BLaER1 treated with 17β-estradiol and CSF1 and Interleukin-3, amounts not matched to agents 10 nM and 100 nM (cell line): ENCODE data around the gene NUP133.
"Not testable (repeated sequence)": the region's sequence is repeated elsewhere in the genome, so short reads cannot be mapped to it uniquely, and the experiment has no call there.

Experiments used
- H3K27ac ChIP-seq, 11 experiments: shearing (Covaris generic); formaldehyde crosslinking; 2 replicates each; pipeline ENCODE4 v1.8.1; 2022
- H3K27me3 ChIP-seq, 11 experiments: shearing (Covaris generic); formaldehyde crosslinking; 2 replicates each; pipeline ENCODE4 v1.8.1; 2022
- H3K36me3 ChIP-seq, 11 experiments: shearing (Covaris generic); formaldehyde crosslinking; 2 replicates each; pipeline ENCODE4 v1.8.1; 2022
- H3K4me1 ChIP-seq, 10 experiments: shearing (Covaris generic); formaldehyde crosslinking; 2 replicates each; pipeline ENCODE4 v1.8.1; 2022
- H3K4me2 ChIP-seq, 11 experiments: shearing (Covaris generic); formaldehyde crosslinking; 2 replicates each; pipeline ENCODE4 v1.8.1; 2022
- H3K4me3 ChIP-seq, 10 experiments: shearing (Covaris generic); formaldehyde crosslinking; 2 replicates each; pipeline ENCODE4 v1.8.1; 2022
- H3K9ac ChIP-seq, 11 experiments: shearing (Covaris generic); formaldehyde crosslinking; 2 replicates each; pipeline ENCODE4 v1.8.1; 2022
- H3K9me3 ChIP-seq, 11 experiments: shearing (Covaris generic); formaldehyde crosslinking; replicated peaks in 1 of 11; 2 replicates each; pipeline ENCODE4 v1.8.1; 2022
- H4K20me1 ChIP-seq, 11 experiments: shearing (Covaris generic); formaldehyde crosslinking; 2 replicates each; pipeline ENCODE4 v1.8.1; 2022
- Cebpa-rat ChIP-seq, 11 experiments: shearing (Covaris generic); IDR thresholded peaks; 2 replicates each; pipeline ENCODE4 v1.8.1; 2022

NUP133 gene

GRCh38 chr1:229485318-229485717 is 22.8 kb downstream of the NUP133 start:
- TF ChIP-seq Cebpa-rat (IDR thresholded peaks at IDR 0.05): no peak
- peaks cover 14 to 17% (median 15%) of the 10 kb centered on the region in 10 experiments for H3K4me1 ChIP-seq
- H3K27me3 ChIP-seq: no peaks in the 10 kb centered on the region
- no peaks in the 10 kb centered on the region for H3K9me3 ChIP-seq
- H3K9ac ChIP-seq: no peak overlapping the region
- H3K36me3 ChIP-seq: peaks cover 77 to 95% (median 89%) of the 10 kb centered on the region in 11 experiments
- H4K20me1 ChIP-seq: peaks cover 0 to 16% (median 0%) of the 10 kb centered on the region in 11 experiments; a peak in 5 of 22 replicates
- no peak overlapping the region for H3K4me3 ChIP-seq
- no peak overlapping the region for H3K27ac ChIP-seq
- H3K4me2 ChIP-seq: no peak overlapping the region

DNA sequence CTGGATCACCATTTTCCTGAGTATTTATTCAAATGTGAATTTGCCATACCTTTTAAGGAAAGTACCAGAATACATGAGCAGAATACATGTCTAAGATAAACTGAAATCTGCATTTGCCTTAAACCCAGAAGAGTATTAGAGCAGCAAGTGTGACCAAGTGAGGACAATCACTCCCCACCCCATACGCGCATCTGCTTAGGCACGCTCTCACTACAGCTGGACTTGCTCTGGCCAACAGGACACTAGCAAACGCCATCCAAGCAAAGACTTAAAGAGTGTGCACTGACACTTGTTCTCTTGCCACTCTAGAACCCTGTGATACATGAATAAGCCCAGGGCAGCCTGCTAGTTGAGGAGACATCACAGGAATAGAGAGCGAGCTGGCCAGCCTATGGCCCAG is 25.6 kb downstream of the NUP133 start:
- TF ChIP-seq Cebpa-rat (IDR thresholded peaks at IDR 0.05): no peak
- no peak overlapping the region for H3K4me3 ChIP-seq
- H3K4me1 ChIP-seq: peaks cover 25 to 37% (median 34%) of the 10 kb centered on the region in 10 experiments
- no peaks in the 10 kb centered on the region for H3K9me3 ChIP-seq
- H3K27me3 ChIP-seq: no peaks in the 10 kb centered on the region
- H3K27ac ChIP-seq: no peak overlapping the region
- no peak overlapping the region for H3K9ac ChIP-seq
- H3K4me2 ChIP-seq: no peak overlapping the region
- H3K36me3 ChIP-seq: peaks cover 67 to 89% (median 80%) of the 10 kb centered on the region in 11 experiments
- peaks cover 0 to 16% (median 0%) of the 10 kb centered on the region in 11 experiments; a peak in 5 of 22 replicates for H4K20me1 ChIP-seq

DNA sequence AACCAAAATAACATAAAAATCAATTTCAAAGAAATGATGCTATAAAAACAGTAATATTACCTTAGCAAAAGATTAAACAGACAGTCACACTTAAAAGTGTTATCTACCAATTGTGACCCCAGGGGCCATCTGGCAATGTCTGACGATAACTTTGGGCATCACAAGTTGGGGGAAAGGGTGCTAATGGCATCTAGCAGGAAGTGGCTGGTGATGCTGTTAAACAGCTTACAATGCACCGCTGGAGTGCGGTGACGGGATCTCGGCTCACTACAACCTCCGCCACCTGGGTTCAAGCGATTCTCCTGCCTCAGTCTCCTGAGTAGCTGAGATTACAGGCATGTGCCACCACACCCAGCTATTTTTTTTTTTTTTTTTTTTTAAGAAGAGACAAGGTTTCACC is 27.6 kb downstream of the NUP133 start:
- peaks cover 25 to 37% (median 34%) of the 10 kb centered on the region in 10 experiments for H3K4me1 ChIP-seq
- no peaks in the 10 kb centered on the region for H3K9me3 ChIP-seq
- no peak overlapping the region for H3K4me3 ChIP-seq
- peak overlapping the region in 9 of 11 experiments; percentile 18 to 66 (median 61); a peak in 17 of 22 replicates for H3K27ac ChIP-seq
- peaks cover 66 to 89% (median 80%) of the 10 kb centered on the region in 11 experiments for H3K36me3 ChIP-seq
- TF ChIP-seq Cebpa-rat (IDR thresholded peaks at IDR 0.05): no peak
- peak overlapping the region in 4 of 11 experiments; percentile 25 to 49 (median 35); a peak in 3 of 22 replicates for H3K9ac ChIP-seq
- H4K20me1 ChIP-seq: peaks cover 0 to 16% (median 0%) of the 10 kb centered on the region in 11 experiments; a peak in 5 of 22 replicates
- peak overlapping the region; percentile 48 to 78 (median 68) for H3K4me2 ChIP-seq
- H3K27me3 ChIP-seq: no peaks in the 10 kb centered on the region

- peak overlapping the region in 9 of 11 experiments; percentile 18 to 66 (median 61); a peak in 18 of 22 replicates for H3K27ac ChIP-seq
- H3K4me2 ChIP-seq: peak overlapping the region; percentile 48 to 78 (median 68); a peak in 21 of 22 replicates
- peaks cover 66 to 89% (median 81%) of the 10 kb centered on the region in 11 experiments for H3K36me3 ChIP-seq
- no peak for TF ChIP-seq Cebpa-rat (IDR thresholded peaks at IDR 0.05)
- H4K20me1 ChIP-seq: peaks cover 0 to 16% (median 0%) of the 10 kb centered on the region in 11 experiments; a peak in 5 of 22 replicates
- H3K9me3 ChIP-seq: no peaks in the 10 kb centered on the region
- no peaks in the 10 kb centered on the region for H3K27me3 ChIP-seq
- H3K9ac ChIP-seq: peak overlapping the region in 4 of 11 experiments; percentile 16 to 49 (median 35); a peak in 4 of 22 replicates
- H3K4me3 ChIP-seq: no peak overlapping the region
- H3K4me1 ChIP-seq: peaks cover 25 to 37% (median 34%) of the 10 kb centered on the region in 10 experiments
Observed at GRCh38 chr1:229479660-229480399, 28.3 kb downstream of the NUP133 start.

- Histone ChIP-seq H3K36me3 (peaks cover 70 to 92% (median 85%) of the 10 kb centered on the region in 11 experiments), H3K9ac (no peak overlapping the region; a peak in 1 of 22 replicates), H3K4me1 (peaks cover 25 to 37% (median 34%) of the 10 kb centered on the region in 10 experiments), H3K9me3 (no peaks in the 10 kb centered on the region), H3K27me3 (no peaks in the 10 kb centered on the region), H3K27ac (no peak overlapping the region), H4K20me1 (peaks cover 0 to 16% (median 0%) of the 10 kb centered on the region in 11 experiments; a peak in 5 of 22 replicates), H3K4me2 (peak overlapping the region in 8 of 11 experiments; percentile 1 to 78 (median 67); a peak in 6 of 22 replicates), H3K4me3 (no peak overlapping the region)
- no peak for TF ChIP-seq Cebpa-rat (IDR thresholded peaks at IDR 0.05)
Observed at GRCh38 chr1:229478852-229479251, 29.3 kb downstream of the NUP133 start.

- H3K4me2 ChIP-seq, H3K27ac ChIP-seq, H3K27me3 ChIP-seq, H3K9ac ChIP-seq, H3K9me3 ChIP-seq, H3K4me3 ChIP-seq, H4K20me1 ChIP-seq: not testable (repeated sequence)
- Histone ChIP-seq H3K4me1 (peaks cover 16 to 26% (median 25%) of the 10 kb centered on the region in 10 experiments), H3K36me3 (peaks cover 68 to 92% (median 82%) of the 10 kb centered on the region in 11 experiments)
Observed at GRCh38 chr1:229475859-229476258, 32.3 kb downstream of the NUP133 start.

GRCh38 chr1:229474509-229474908 is 33.6 kb downstream of the NUP133 start:
- Histone ChIP-seq H3K9me3 (no peaks in the 10 kb centered on the region), H4K20me1 (peaks cover 0 to 9% (median 0%) of the 10 kb centered on the region in 11 experiments; a peak in 1 of 22 replicates), H3K27ac (no peak overlapping the region), H3K4me2 (no peak overlapping the region), H3K4me3 (no peak overlapping the region), H3K4me1 (peaks cover 2 to 13% (median 11%) of the 10 kb centered on the region in 10 experiments; a peak in 17 of 20 replicates), H3K9ac (no peak overlapping the region), H3K27me3 (no peaks in the 10 kb centered on the region), H3K36me3 (peaks cover 81 to 100% (median 94%) of the 10 kb centered on the region in 11 experiments)
- TF ChIP-seq Cebpa-rat (IDR thresholded peaks at IDR 0.05): no peak

- no peaks in the 10 kb centered on the region for H3K9me3 ChIP-seq
- H3K27ac ChIP-seq: no peak overlapping the region
- peaks cover 0 to 2% (median 0%) of the 10 kb centered on the region in 10 experiments; a peak in 3 of 20 replicates for H3K4me1 ChIP-seq
- peaks cover 0 to 20% (median 4%) of the 10 kb centered on the region in 11 experiments; a peak in 4 of 22 replicates for H4K20me1 ChIP-seq
- H3K4me2 ChIP-seq: no peak overlapping the region
- H3K36me3 ChIP-seq: peaks cover 90 to 100% (median 95%) of the 10 kb centered on the region in 11 experiments
- no peak overlapping the region for H3K4me3 ChIP-seq
- TF ChIP-seq Cebpa-rat (IDR thresholded peaks at IDR 0.05): no peak
- H3K27me3 ChIP-seq: no peaks in the 10 kb centered on the region
- no peak overlapping the region for H3K9ac ChIP-seq
Observed at GRCh38 chr1:229471175-229471574, 37.0 kb downstream of the NUP133 start.

DNA sequence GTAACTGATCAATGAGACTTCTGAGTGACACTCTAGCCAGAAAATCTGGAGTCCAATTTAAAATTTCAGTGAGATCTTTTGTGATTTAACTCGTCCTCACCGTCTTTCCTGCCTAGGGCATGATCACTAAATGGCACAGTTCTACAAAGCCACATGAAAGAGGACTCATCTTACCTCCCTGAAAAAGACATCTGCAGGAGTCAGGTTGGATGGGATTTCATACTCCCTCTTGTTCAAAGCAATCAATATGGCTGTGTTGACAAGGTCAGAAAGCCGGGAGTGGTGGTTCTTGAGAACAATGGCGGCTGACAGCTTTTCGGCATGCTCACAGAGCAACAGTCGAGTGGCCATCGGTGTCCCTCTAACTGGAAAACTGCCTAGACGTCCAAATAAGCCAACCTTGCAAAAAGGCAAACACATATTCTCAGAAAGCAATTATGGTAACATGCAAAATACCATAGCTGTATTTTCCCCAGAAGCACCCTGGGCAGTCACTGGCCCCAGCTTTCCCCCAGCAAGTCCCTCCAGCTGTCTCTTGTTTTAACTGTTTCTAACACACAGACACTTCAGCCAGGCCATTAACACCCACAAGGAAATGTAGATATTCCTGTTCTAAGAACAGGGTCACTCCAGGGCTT is 37.6 kb downstream of the NUP133 start:
- TF ChIP-seq Cebpa-rat (IDR thresholded peaks at IDR 0.05): no peak
- Histone ChIP-seq H3K9ac (no peak overlapping the region), H3K4me3 (no peak overlapping the region), H3K36me3 (peaks cover 87 to 100% (median 95%) of the 10 kb centered on the region in 11 experiments), H3K4me1 (peaks cover 0 to 2% (median 0%) of the 10 kb centered on the region in 10 experiments; a peak in 2 of 20 replicates), H3K9me3 (no peaks in the 10 kb centered on the region), H3K27ac (no peak overlapping the region), H3K27me3 (no peaks in the 10 kb centered on the region), H3K4me2 (no peak overlapping the region), H4K20me1 (peaks cover 0 to 20% (median 4%) of the 10 kb centered on the region in 11 experiments; a peak in 4 of 22 replicates)
